HEK293T (cell line): ENCODE data around the gene SPIB.

Source experiments
- ARNT ChIP-seq: fragments of 450-650 bp; IDR thresholded peaks from 2 replicates; pipeline ENCODE4 v1.6.1; 2017; ENCODE audit warnings: mild to moderate bottlenecking
- BHLHE40 ChIP-seq: fragments of 450-650 bp; IDR thresholded peaks from 2 replicates; pipeline ENCODE4 v1.6.1; 2016; ENCODE audit warnings: mild to moderate bottlenecking, moderate library complexity, borderline replicate concordance
- CTBP1 ChIP-seq: fragments of 450-650 bp; IDR thresholded peaks from 2 replicates; pipeline ENCODE4 v1.6.1; 2016; ENCODE audit warnings: borderline replicate concordance
- ELF4 ChIP-seq: fragments of 450-650 bp; IDR thresholded peaks from 2 replicates; pipeline ENCODE4 v1.6.1; 2017; ENCODE audit warnings: antibody characterized with exemption
- FOXK2 ChIP-seq: fragments of 450-650 bp; IDR thresholded peaks from 2 replicates; pipeline ENCODE4 v1.6.1; 2016; ENCODE audit warnings: mild to moderate bottlenecking
- FOXM1 ChIP-seq: fragments of 450-650 bp; IDR thresholded peaks from 2 replicates; pipeline ENCODE4 v1.6.1; 2017; ENCODE audit warnings: mild to moderate bottlenecking, borderline replicate concordance
- L3MBTL2 ChIP-seq: fragments of 450-650 bp; conservative IDR thresholded peaks from 2 replicates; pipeline ENCODE4 v1.6.1; 2016; ENCODE audit warnings: mild to moderate bottlenecking
- NFRKB ChIP-seq: fragments of 450-650 bp; IDR thresholded peaks from 2 replicates; pipeline ENCODE4 v1.6.1; 2016; ENCODE audit warnings: mild to moderate bottlenecking, moderate library complexity
- SP1 ChIP-seq: fragments of 450-650 bp; IDR thresholded peaks from 2 replicates; pipeline ENCODE4 v1.6.1; 2017
- SUZ12 ChIP-seq: fragments of 450-650 bp; IDR thresholded peaks from 2 replicates; pipeline ENCODE4 v1.6.1; 2016; ENCODE audit warnings: mild to moderate bottlenecking
- ZNF384 ChIP-seq: fragments of 450-650 bp; IDR thresholded peaks from 2 replicates; pipeline ENCODE4 v1.6.1; 2016
- TF ChIP-seq, protein P1 (sequence below): fragments of 450-650 bp; IDR thresholded peaks from 2 replicates; pipeline ENCODE4 v1.6.1; 2016

- TF ChIP-seq BHLHE40 (no peak), FOXM1 (no peak), CTBP1 (no peak), NFRKB (no peak), ZNF384 (no peak), SUZ12 (no peak), SP1 (no peak), ARNT (no peak), ELF4 (no peak), L3MBTL2 (no peak), FOXK2 (no peak)
- TF ChIP-seq, protein P1, sequence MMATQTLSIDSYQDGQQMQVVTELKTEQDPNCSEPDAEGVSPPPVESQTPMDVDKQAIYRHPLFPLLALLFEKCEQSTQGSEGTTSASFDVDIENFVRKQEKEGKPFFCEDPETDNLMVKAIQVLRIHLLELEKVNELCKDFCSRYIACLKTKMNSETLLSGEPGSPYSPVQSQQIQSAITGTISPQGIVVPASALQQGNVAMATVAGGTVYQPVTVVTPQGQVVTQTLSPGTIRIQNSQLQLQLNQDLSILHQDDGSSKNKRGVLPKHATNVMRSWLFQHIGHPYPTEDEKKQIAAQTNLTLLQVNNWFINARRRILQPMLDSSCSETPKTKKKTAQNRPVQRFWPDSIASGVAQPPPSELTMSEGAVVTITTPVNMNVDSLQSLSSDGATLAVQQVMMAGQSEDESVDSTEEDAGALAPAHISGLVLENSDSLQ = no peak
These were observed 47.9 kb downstream of the SPIB start for GRCh38 chr19:50466706-50467039.
